ENCODE measurements around the gene MUC4. TPM values are rescaled to one million over a fixed set of nuclear protein-coding genes. Genes with fewer than 3 reads are reported as not detected.

The MUC4 gene
- total RNA-seq, 1 experiment from 2014 or later, result 0.36 TPM

GRCh38 chr3:195801251-195802183, 10.2 kb downstream of the MUC4 start:
- Mint-ChIP-seq H3K4me3 (ENCODE audit: unreplicated experiment) (no peak overlapping the region), H3K36me3 (ENCODE audit: insufficient read depth, unreplicated experiment) (peaks cover 6% of the 10 kb centered on the region), H3K27ac (ENCODE audit: unreplicated experiment) (no peak overlapping the region), H3K27me3 (ENCODE audit: insufficient read depth, unreplicated experiment) (peaks cover 2% of the 10 kb centered on the region), H3K9me3 (ENCODE audit: unreplicated experiment) (no peaks in the 10 kb centered on the region), H3K4me1 (ENCODE audit: low read depth, unreplicated experiment) (peaks cover 7% of the 10 kb centered on the region)
- Histone ChIP-seq H3K4me3 (ENCODE audit: low read depth, low read length) (no peak overlapping the region), H3K27me3 (replicated peaks; ENCODE audit: control insufficient read depth, insufficient read depth, low read length) (no peaks in the 10 kb centered on the region), H3K36me3 (ENCODE audit: control insufficient read depth, insufficient read depth, low read length) (no peaks in the 10 kb centered on the region), H3K4me1 (no peaks in the 10 kb centered on the region), H3K9me3 (no peaks in the 10 kb centered on the region)
- POLR2A ChIA-PET, result no interaction called here
- TF ChIP-seq, protein P1, sequence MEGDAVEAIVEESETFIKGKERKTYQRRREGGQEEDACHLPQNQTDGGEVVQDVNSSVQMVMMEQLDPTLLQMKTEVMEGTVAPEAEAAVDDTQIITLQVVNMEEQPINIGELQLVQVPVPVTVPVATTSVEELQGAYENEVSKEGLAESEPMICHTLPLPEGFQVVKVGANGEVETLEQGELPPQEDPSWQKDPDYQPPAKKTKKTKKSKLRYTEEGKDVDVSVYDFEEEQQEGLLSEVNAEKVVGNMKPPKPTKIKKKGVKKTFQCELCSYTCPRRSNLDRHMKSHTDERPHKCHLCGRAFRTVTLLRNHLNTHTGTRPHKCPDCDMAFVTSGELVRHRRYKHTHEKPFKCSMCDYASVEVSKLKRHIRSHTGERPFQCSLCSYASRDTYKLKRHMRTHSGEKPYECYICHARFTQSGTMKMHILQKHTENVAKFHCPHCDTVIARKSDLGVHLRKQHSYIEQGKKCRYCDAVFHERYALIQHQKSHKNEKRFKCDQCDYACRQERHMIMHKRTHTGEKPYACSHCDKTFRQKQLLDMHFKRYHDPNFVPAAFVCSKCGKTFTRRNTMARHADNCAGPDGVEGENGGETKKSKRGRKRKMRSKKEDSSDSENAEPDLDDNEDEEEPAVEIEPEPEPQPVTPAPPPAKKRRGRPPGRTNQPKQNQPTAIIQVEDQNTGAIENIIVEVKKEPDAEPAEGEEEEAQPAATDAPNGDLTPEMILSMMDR (IDR thresholded peaks at IDR 0.05; ENCODE audit: insufficient read depth in 1 of 2, low read depth in 1 of 2, low read length in 1 of 2, severe bottlenecking in 1 of 2, unreplicated experiment in 1 of 2), result no peak
- BruUV-seq (replicated peaks), result no TSS peak
- no peak for DNase-seq
- CTCF ChIA-PET, result no interaction called here
- intact Hi-C loops (cut with micrococcal nuclease; ENCODE audit: unreplicated experiment), result no loop called here

DNA sequence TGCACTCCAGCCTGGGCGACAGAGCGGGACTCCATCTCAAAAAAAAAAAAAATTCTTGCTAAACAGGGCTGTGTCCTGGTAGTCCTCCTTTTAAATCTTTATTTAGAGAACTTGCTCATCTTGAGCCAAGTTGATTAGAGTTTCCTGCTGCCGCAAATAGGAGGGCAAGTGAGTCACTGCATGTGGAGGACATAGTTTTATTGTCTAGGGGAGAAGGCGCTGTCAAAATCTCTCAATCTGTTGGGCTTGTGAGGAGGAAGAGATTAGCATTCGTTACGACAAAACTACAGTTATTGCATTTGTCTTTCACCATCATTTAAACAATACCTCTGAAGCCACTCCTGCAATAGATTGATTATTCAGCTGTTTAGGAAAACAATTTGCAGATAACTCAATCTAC, 11.5 kb downstream of the MUC4 start:
- no TSS peak for BruUV-seq (replicated peaks)
- H3K36me3 Mint-ChIP-seq (ENCODE audit: insufficient read depth, unreplicated experiment), result no peaks in the 10 kb centered on the region
- Histone ChIP-seq H3K9me3 (no peaks in the 10 kb centered on the region), H3K4me1 (no peaks in the 10 kb centered on the region), H3K4me3 (ENCODE audit: low read depth, low read length) (no peak overlapping the region), H3K27me3 (replicated peaks; ENCODE audit: control insufficient read depth, insufficient read depth, low read length) (no peaks in the 10 kb centered on the region), H3K36me3 (ENCODE audit: control insufficient read depth, insufficient read depth, low read length) (no peaks in the 10 kb centered on the region)
- no peak for DNase-seq
- no peaks in the 10 kb centered on the region for H3K9me3 Mint-ChIP-seq (ENCODE audit: unreplicated experiment)
- H3K27ac Mint-ChIP-seq (ENCODE audit: unreplicated experiment), result no peak overlapping the region
- POLR2A ChIA-PET, result no interaction called here
- TF ChIP-seq, protein P1 (IDR thresholded peaks at IDR 0.05; ENCODE audit: insufficient read depth in 1 of 2, low read depth in 1 of 2, low read length in 1 of 2, severe bottlenecking in 1 of 2, unreplicated experiment in 1 of 2), result no peak
- H3K27me3 Mint-ChIP-seq (ENCODE audit: insufficient read depth, unreplicated experiment), result peaks cover 2% of the 10 kb centered on the region
- CTCF ChIA-PET, result no interaction called here
- no peak overlapping the region for H3K4me3 Mint-ChIP-seq (ENCODE audit: unreplicated experiment)
- intact Hi-C loops (cut with micrococcal nuclease; ENCODE audit: unreplicated experiment), result no loop called here
- H3K4me1 Mint-ChIP-seq (ENCODE audit: low read depth, unreplicated experiment), result peaks cover 7% of the 10 kb centered on the region

DNA sequence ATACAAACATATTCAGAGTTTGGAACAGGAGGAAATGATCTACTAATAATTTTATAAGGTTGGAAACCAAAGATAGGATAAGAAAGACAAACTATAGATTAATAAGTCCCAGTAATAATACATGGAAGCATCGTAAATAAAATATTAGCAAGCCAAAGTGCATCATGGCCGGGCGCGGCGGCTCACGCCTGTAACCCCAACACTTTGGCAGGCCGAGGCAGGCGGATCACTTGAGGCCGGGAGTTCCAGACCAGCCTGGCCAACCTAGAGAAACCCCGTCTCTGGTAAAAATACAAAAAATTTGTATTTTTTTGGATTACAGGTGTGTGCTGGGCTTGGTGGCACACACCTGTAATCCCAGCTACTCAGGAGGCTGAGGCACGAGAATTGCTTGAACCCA, 14.9 kb downstream of the MUC4 start:
- TF ChIP-seq, protein P1 (IDR thresholded peaks at IDR 0.05; ENCODE audit: insufficient read depth in 1 of 2, low read depth in 1 of 2, low read length in 1 of 2, severe bottlenecking in 1 of 2, unreplicated experiment in 1 of 2), result no peak
- Histone ChIP-seq H3K4me1 (no peaks in the 10 kb centered on the region), H3K36me3 (ENCODE audit: control insufficient read depth, insufficient read depth, low read length) (no peaks in the 10 kb centered on the region), H3K27me3 (replicated peaks; ENCODE audit: control insufficient read depth, insufficient read depth, low read length) (no peaks in the 10 kb centered on the region), H3K4me3 (ENCODE audit: low read depth, low read length) (no peak overlapping the region), H3K9me3 (no peaks in the 10 kb centered on the region; the same call in 1 of the 2 replicates)
- Mint-ChIP-seq H3K4me1 (ENCODE audit: low read depth, unreplicated experiment) (no peaks in the 10 kb centered on the region), H3K27me3 (ENCODE audit: insufficient read depth, unreplicated experiment) (peaks cover 5% of the 10 kb centered on the region), H3K9me3 (ENCODE audit: unreplicated experiment) (no peaks in the 10 kb centered on the region), H3K27ac (ENCODE audit: unreplicated experiment) (no peak overlapping the region), H3K36me3 (ENCODE audit: insufficient read depth, unreplicated experiment) (no peaks in the 10 kb centered on the region), H3K4me3 (ENCODE audit: unreplicated experiment) (no peak overlapping the region)
- intact Hi-C loops (cut with micrococcal nuclease; ENCODE audit: unreplicated experiment), result no loop called here
- ChIA-PET POLR2A (no interaction called here), CTCF (no interaction called here)
- no TSS peak for BruUV-seq (replicated peaks)
- no peak for DNase-seq

Data from Caco-2 (cell line).